ENCODE results near the gene FRMD3.

FRMD3 gene

DNA sequence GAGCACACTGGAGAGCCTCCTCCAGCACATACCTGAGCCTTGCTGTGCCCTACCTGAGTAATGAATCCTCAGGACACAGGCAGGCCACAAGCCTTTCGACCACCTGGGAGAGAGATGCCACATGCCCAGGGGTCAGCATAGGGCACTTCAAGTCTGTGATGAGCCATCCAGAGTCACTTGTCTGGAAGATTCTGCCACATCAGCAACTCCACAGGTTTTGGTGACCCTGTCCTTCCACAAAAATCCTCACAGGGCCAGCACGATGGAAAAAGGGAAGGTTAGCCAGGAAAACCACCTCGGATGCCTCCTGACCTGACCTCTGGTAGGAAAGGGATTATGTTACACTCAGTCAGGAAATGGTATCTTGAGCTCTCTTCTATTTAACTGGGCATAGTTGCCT is 46.8 kb downstream of the FRMD3 start:
- Histone ChIP-seq H3K4me3 (ENCODE audit: insufficient read depth in 1 of 2, low read depth in 1 of 2, low read length in 2 of 2) (no peak overlapping the region), H2BK12ac (ENCODE audit: low read length in 2 of 2) (no peak overlapping the region), H3K27ac (ENCODE audit: low read length, poor library complexity, severe bottlenecking) (no peak overlapping the region), H3K4ac (ENCODE audit: low read depth in 1 of 2, low read length in 2 of 2) (no peak overlapping the region), H2AK5ac (ENCODE audit: low read length, severe bottlenecking) (no peak overlapping the region), H4K91ac (ENCODE audit: low read length) (no peak overlapping the region), H3K9ac (ENCODE audit: low read length) (no peak overlapping the region), H3K27me3 (ENCODE audit: control insufficient read depth in 1 of 2, insufficient read depth in 1 of 2, low read length in 2 of 2) (no peaks in the 10 kb centered on the region), H3K79me1 (replicated peaks; ENCODE audit: low read length, poor library complexity, severe bottlenecking) (no peaks in the 10 kb centered on the region), H2BK120ac (ENCODE audit: low read depth, low read length) (no peak overlapping the region), H3K14ac (ENCODE audit: low read length in 2 of 2) (no peak overlapping the region), H2BK15ac (ENCODE audit: low read depth, poor library complexity, severe bottlenecking) (no peak overlapping the region), H4K8ac (ENCODE audit: low read length) (no peak overlapping the region), H3K23ac (ENCODE audit: low read length in 2 of 2) (no peak overlapping the region), H3K4me1 (ENCODE audit: control insufficient read depth, insufficient read depth, low read depth, low read length) (no peaks in the 10 kb centered on the region), H3K18ac (ENCODE audit: low read depth in 1 of 2, low read length in 2 of 2) (no peak overlapping the region), H2BK5ac (ENCODE audit: low read depth, low read length, poor library complexity, severe bottlenecking) (no peak overlapping the region), H3K9me3 (ENCODE audit: control insufficient read depth, low read length) (no peaks in the 10 kb centered on the region), H2AFZ (ENCODE audit: low read depth, low read length) (no peak overlapping the region), H3K36me3 (ENCODE audit: control insufficient read depth in 1 of 2, insufficient read depth in 2 of 2, low read depth in 1 of 2, low read length in 2 of 2) (no peaks in the 10 kb centered on the region), H3K4me2 (ENCODE audit: low read length, poor library complexity, severe bottlenecking) (no peak overlapping the region)
- WGBS, result 38% methylated on average over 3 of the region's 3 CpGs
- DNase-seq, result no peak

DNA sequence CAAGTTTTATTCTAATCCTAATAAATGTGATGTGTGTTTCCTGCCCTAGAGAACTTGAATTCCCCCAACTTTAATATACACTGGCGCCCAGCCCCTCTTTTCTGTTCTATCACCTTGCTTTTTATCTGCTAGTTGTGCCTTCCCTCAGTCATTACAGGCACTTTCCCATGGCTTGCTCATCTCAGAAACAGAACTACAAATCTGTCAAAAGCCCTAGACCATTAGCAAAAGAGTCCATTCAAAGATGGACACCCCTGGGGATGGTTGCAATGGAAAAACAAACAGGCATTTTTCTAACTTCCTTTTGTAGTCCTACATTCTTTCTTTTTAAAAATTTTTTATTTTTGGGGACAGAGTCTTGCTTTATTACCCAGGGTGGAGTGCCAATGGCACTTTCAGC is 48.2 kb downstream of the FRMD3 start:
- no peak overlapping the region for H2BK12ac ChIP-seq (ENCODE audit: low read length in 2 of 2)
- 85% methylated on average over 1 of the region's 1 CpG for WGBS
- H3K4me1 ChIP-seq (ENCODE audit: control insufficient read depth, insufficient read depth, low read depth, low read length), result no peaks in the 10 kb centered on the region

DNA sequence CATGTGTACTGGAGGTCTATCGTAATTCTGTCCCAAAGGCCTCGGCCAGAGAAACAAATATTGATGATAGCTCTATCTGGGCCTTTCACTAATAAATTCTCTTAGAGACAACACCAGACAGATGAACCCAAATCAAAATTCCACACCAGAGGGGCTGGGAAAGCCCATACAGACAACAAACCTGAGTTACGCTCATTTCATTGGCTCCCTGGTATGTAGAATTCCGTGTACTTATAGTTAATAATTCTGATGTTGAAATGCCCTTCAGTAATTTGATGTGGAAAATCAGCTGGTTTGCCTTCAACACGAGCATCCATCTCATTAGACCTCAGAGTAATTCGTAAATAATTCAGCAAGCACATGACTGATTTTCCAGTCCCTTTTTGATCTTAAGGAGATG is 53.2 kb downstream of the FRMD3 start:
- Histone ChIP-seq H3K79me1 (replicated peaks; ENCODE audit: low read length, poor library complexity, severe bottlenecking) (no peaks in the 10 kb centered on the region), H2BK5ac (ENCODE audit: low read depth, low read length, poor library complexity, severe bottlenecking) (no peak overlapping the region), H3K27me3 (ENCODE audit: control insufficient read depth in 1 of 2, insufficient read depth in 1 of 2, low read length in 2 of 2) (no peaks in the 10 kb centered on the region), H2BK15ac (ENCODE audit: low read depth, poor library complexity, severe bottlenecking) (no peak overlapping the region), H3K9me3 (ENCODE audit: control insufficient read depth, low read length) (peaks cover 2% of the 10 kb centered on the region), H4K91ac (ENCODE audit: low read length) (no peak overlapping the region), H3K23ac (ENCODE audit: low read length in 2 of 2) (no peak overlapping the region), H3K36me3 (ENCODE audit: control insufficient read depth in 1 of 2, insufficient read depth in 2 of 2, low read depth in 1 of 2, low read length in 2 of 2) (no peaks in the 10 kb centered on the region), H2AFZ (ENCODE audit: low read depth, low read length) (no peak overlapping the region), H3K18ac (ENCODE audit: low read depth in 1 of 2, low read length in 2 of 2) (no peak overlapping the region), H3K4me1 (ENCODE audit: control insufficient read depth, insufficient read depth, low read depth, low read length) (no peaks in the 10 kb centered on the region), H3K4ac (ENCODE audit: low read depth in 1 of 2, low read length in 2 of 2) (no peak overlapping the region), H2AK5ac (ENCODE audit: low read length, severe bottlenecking) (no peak overlapping the region), H3K4me2 (ENCODE audit: low read length, poor library complexity, severe bottlenecking) (no peak overlapping the region), H3K14ac (ENCODE audit: low read length in 2 of 2) (no peak overlapping the region), H2BK120ac (ENCODE audit: low read depth, low read length) (no peak overlapping the region), H3K27ac (ENCODE audit: low read length, poor library complexity, severe bottlenecking) (no peak overlapping the region), H3K4me3 (ENCODE audit: insufficient read depth in 1 of 2, low read depth in 1 of 2, low read length in 2 of 2) (no peak overlapping the region), H3K9ac (ENCODE audit: low read length) (no peak overlapping the region), H4K8ac (ENCODE audit: low read length) (no peak overlapping the region), H2BK12ac (ENCODE audit: low read length in 2 of 2) (no peak overlapping the region)
- DNase-seq, result no peak
- WGBS, result 84% methylated on average over 3 of the region's 6 CpGs

More for the DNA sequence above, 48.2 kb downstream of the FRMD3 start:
- Histone ChIP-seq H4K91ac (ENCODE audit: low read length) (no peak overlapping the region), H3K4ac (ENCODE audit: low read depth in 1 of 2, low read length in 2 of 2) (no peak overlapping the region), H2BK120ac (ENCODE audit: low read depth, low read length) (no peak overlapping the region), H3K27me3 (ENCODE audit: control insufficient read depth in 1 of 2, insufficient read depth in 1 of 2, low read length in 2 of 2) (no peaks in the 10 kb centered on the region), H3K27ac (ENCODE audit: low read length, poor library complexity, severe bottlenecking) (no peak overlapping the region), H2AFZ (ENCODE audit: low read depth, low read length) (no peak overlapping the region), H3K4me3 (ENCODE audit: insufficient read depth in 1 of 2, low read depth in 1 of 2, low read length in 2 of 2) (no peak overlapping the region), H2AK5ac (ENCODE audit: low read length, severe bottlenecking) (no peak overlapping the region), H3K23ac (ENCODE audit: low read length in 2 of 2) (no peak overlapping the region), H3K14ac (ENCODE audit: low read length in 2 of 2) (no peak overlapping the region), H3K4me2 (ENCODE audit: low read length, poor library complexity, severe bottlenecking) (no peak overlapping the region), H3K79me1 (replicated peaks; ENCODE audit: low read length, poor library complexity, severe bottlenecking) (no peaks in the 10 kb centered on the region), H3K36me3 (ENCODE audit: control insufficient read depth in 1 of 2, insufficient read depth in 2 of 2, low read depth in 1 of 2, low read length in 2 of 2) (no peaks in the 10 kb centered on the region), H3K9me3 (ENCODE audit: control insufficient read depth, low read length) (no peaks in the 10 kb centered on the region), H2BK15ac (ENCODE audit: low read depth, poor library complexity, severe bottlenecking) (no peak overlapping the region), H4K8ac (ENCODE audit: low read length) (no peak overlapping the region), H3K18ac (ENCODE audit: low read depth in 1 of 2, low read length in 2 of 2) (no peak overlapping the region), H3K9ac (ENCODE audit: low read length) (no peak overlapping the region), H2BK5ac (ENCODE audit: low read depth, low read length, poor library complexity, severe bottlenecking) (no peak overlapping the region)
- no peak for DNase-seq

DNA sequence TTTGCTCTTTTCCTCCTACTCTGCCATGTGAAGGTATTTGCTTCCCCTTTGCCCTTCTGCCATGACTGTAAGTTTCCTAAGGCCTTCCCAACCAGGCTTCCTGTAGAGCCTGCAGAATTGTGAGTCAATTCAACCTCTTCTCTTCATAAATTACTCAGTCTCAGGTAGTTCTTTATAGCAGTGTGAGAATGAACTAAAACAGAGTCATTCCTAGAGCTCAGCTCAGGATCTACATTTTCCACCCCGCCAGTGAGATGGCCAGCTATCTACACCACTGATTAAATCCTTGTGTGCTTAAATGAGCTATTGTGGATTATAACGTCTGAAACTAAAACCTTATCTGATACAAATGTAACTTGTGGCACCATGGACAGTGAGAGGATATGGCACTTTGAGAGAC is 55.0 kb downstream of the FRMD3 start:
- Histone ChIP-seq H2BK12ac (ENCODE audit: low read length in 2 of 2) (no peak overlapping the region), H3K4me1 (ENCODE audit: control insufficient read depth, insufficient read depth, low read depth, low read length) (no peaks in the 10 kb centered on the region)
- no peak for DNase-seq

More for the DNA sequence above, 55.0 kb downstream of the FRMD3 start:
- H3K4me3 ChIP-seq (ENCODE audit: insufficient read depth in 1 of 2, low read depth in 1 of 2, low read length in 2 of 2), result no peak overlapping the region
- no peak overlapping the region for H2BK15ac ChIP-seq (ENCODE audit: low read depth, poor library complexity, severe bottlenecking)
- H2AFZ ChIP-seq (ENCODE audit: low read depth, low read length), result no peak overlapping the region
- no peak overlapping the region for H4K8ac ChIP-seq (ENCODE audit: low read length)
- no peak overlapping the region for H3K27ac ChIP-seq (ENCODE audit: low read length, poor library complexity, severe bottlenecking)
- H3K36me3 ChIP-seq (ENCODE audit: control insufficient read depth in 1 of 2, insufficient read depth in 2 of 2, low read depth in 1 of 2, low read length in 2 of 2), result no peaks in the 10 kb centered on the region
- no peak overlapping the region for H2BK5ac ChIP-seq (ENCODE audit: low read depth, low read length, poor library complexity, severe bottlenecking)
- H2AK5ac ChIP-seq (ENCODE audit: low read length, severe bottlenecking), result no peak overlapping the region
- no peaks in the 10 kb centered on the region for H3K27me3 ChIP-seq (ENCODE audit: control insufficient read depth in 1 of 2, insufficient read depth in 1 of 2, low read length in 2 of 2)
- no peak overlapping the region for H3K14ac ChIP-seq (ENCODE audit: low read length in 2 of 2)
- no peak overlapping the region for H2BK120ac ChIP-seq (ENCODE audit: low read depth, low read length)
- H3K79me1 ChIP-seq (replicated peaks; ENCODE audit: low read length, poor library complexity, severe bottlenecking), result no peaks in the 10 kb centered on the region
- H3K4ac ChIP-seq (ENCODE audit: low read depth in 1 of 2, low read length in 2 of 2), result no peak overlapping the region
- H3K9ac ChIP-seq (ENCODE audit: low read length), result no peak overlapping the region
- no peak overlapping the region for H3K23ac ChIP-seq (ENCODE audit: low read length in 2 of 2)
- no CpG with 5 or more reads among the region's 2 CpGs for WGBS
- H3K18ac ChIP-seq (ENCODE audit: low read depth in 1 of 2, low read length in 2 of 2), result no peak overlapping the region
- H4K91ac ChIP-seq (ENCODE audit: low read length), result no peak overlapping the region
- H3K4me2 ChIP-seq (ENCODE audit: low read length, poor library complexity, severe bottlenecking), result no peak overlapping the region
- H3K9me3 ChIP-seq (ENCODE audit: control insufficient read depth, low read length), result peaks cover 4% of the 10 kb centered on the region
